UCSD-AML1 (cell line): Measurements from ENCODE around the gene CAMKMT.

Experiments
- DNase-seq: peaks from one replicate; lab custom pipeline; 2025; ENCODE audit not compliant: unreplicated experiment; lab: John Stamatoyannopoulos, UW

The CAMKMT gene

GRCh38 chr2:44548221-44549098 lies 186.7 kb downstream of the CAMKMT start:
- DNase-seq = no peak

- no peak for DNase-seq
Measured at GRCh38 chr2:44549099-44549471, 187.3 kb downstream of the CAMKMT start.

GRCh38 chr2:44549856-44550255 lies 188.1 kb downstream of the CAMKMT start:
- no peak for DNase-seq

GRCh38 chr2:44550561-44550960 lies 188.8 kb downstream of the CAMKMT start:
- DNase-seq = no peak

GRCh38 chr2:44551497-44551896 lies 189.8 kb downstream of the CAMKMT start:
- no peak for DNase-seq

- DNase-seq = no peak
Measured at GRCh38 chr2:44553456-44553855, 191.7 kb downstream of the CAMKMT start.

GRCh38 chr2:44555700-44556099 lies 194.0 kb downstream of the CAMKMT start:
- DNase-seq = no peak

- DNase-seq = no peak
Measured at GRCh38 chr2:44559108-44559507, 197.4 kb downstream of the CAMKMT start.

- peak; percentile 24 for DNase-seq
Measured at GRCh38 chr2:44560352-44560751, 198.6 kb downstream of the CAMKMT start.

- DNase-seq = no peak
Measured at GRCh38 chr2:44560941-44561340, 199.2 kb downstream of the CAMKMT start.

GRCh38 chr2:44562737-44563136 lies 201.0 kb downstream of the CAMKMT start:
- DNase-seq = no peak

GRCh38 chr2:44564752-44565151 lies 203.0 kb downstream of the CAMKMT start:
- no peak for DNase-seq

GRCh38 chr2:44566059-44566458 lies 204.3 kb downstream of the CAMKMT start:
- no peak for DNase-seq

- no peak for DNase-seq
Measured at GRCh38 chr2:44569491-44569890, 207.7 kb downstream of the CAMKMT start.

GRCh38 chr2:44570271-44570670 lies 208.5 kb downstream of the CAMKMT start:
- DNase-seq = no peak

GRCh38 chr2:44570777-44571176 lies 209.0 kb downstream of the CAMKMT start:
- no peak for DNase-seq

GRCh38 chr2:44572196-44572900 lies 210.6 kb downstream of the CAMKMT start:
- DNase-seq = no peak

GRCh38 chr2:44573996-44574395 lies 212.2 kb downstream of the CAMKMT start:
- DNase-seq = no peak

GRCh38 chr2:44578471-44579093 lies 216.8 kb downstream of the CAMKMT start:
- DNase-seq = no peak

GRCh38 chr2:44579115-44579836 lies 217.5 kb downstream of the CAMKMT start:
- DNase-seq = no peak

GRCh38 chr2:44579837-44580230 lies 218.1 kb downstream of the CAMKMT start:
- DNase-seq = no peak
